ENCODE measurements around the gene ADRB1. TPM values are rescaled to one million over a fixed set of nuclear protein-coding genes. Genes with fewer than 3 reads are reported as not detected.

The ADRB1 gene
- total and polyA plus RNA-seq, 4 donors, result 0.05 to 0.17 (median 0.16) TPM; not detected in 1

DNA sequence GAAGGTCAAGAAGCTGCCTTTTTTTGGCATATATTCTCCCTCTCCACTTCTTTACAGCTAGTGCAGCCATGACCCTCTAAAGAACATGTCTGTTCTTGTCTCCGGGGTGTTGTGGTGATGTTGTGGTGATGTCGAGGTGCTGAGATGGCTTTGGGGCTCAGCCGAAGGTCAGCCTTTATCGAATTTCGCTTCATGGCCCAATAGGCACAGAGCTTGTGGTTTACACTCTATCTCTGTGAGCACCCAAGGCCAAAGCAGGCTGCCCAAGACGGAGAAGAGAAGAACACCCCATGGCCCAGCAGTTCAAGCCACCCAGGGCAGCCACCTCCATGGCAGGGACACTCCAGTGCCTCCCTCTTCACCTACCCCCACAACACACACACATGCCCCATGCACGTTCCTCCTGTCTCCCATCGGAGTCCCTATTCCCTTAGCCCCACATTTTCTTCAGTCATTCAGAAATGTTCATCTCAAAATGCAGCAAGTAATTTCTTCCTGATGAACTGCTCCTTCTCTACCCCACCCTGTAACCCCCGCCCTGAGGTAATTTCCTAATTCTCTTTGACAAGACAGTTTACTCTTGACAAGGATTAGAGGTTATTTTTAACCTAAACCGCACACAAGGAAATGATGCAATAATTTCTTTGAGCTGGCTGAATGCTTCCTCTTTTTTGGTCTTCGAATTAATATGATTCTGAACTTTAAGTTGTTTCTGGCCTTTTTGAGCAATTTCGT is 18.6 kb upstream of the ADRB1 start:
- no peak overlapping the region for H3K9ac ChIP-seq (ENCODE audit: low read depth in 1 of 2, low read length in 2 of 2)
- DNase-seq (ENCODE audit: low spot score), result no peak
- no peak overlapping the region for H3K4me3 ChIP-seq (ENCODE audit: low read depth in 1 of 3, low read length in 3 of 3)
- no peaks in the 10 kb centered on the region for H3K4me1 ChIP-seq (ENCODE audit: control insufficient read depth in 4 of 4, insufficient read depth in 4 of 4, low read length in 3 of 4)
- H3K27me3 ChIP-seq (ENCODE audit: control insufficient read depth in 4 of 4, insufficient read depth in 4 of 4, low read length in 3 of 4), result no peaks in the 10 kb centered on the region
- WGBS, result 74% methylated on average over 12 of the region's 12 CpGs
- no peak overlapping the region for H3K27ac ChIP-seq (ENCODE audit: low read depth in 1 of 2, low read length in 2 of 2)
- TF ChIP-seq RAD21 (IDR thresholded peaks at IDR 0.05), result no peak
- TF ChIP-seq YY1 (IDR thresholded peaks at IDR 0.05), result no peak
- TF ChIP-seq RXRA (IDR thresholded peaks at IDR 0.05), result no peak
- TF ChIP-seq, protein P1, sequence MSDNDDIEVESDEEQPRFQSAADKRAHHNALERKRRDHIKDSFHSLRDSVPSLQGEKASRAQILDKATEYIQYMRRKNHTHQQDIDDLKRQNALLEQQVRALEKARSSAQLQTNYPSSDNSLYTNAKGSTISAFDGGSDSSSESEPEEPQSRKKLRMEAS (IDR thresholded peaks at IDR 0.05), result no peak
- no peak for TF ChIP-seq JUND (IDR thresholded peaks at IDR 0.05)
- H3K9me3 ChIP-seq (ENCODE audit: control insufficient read depth in 4 of 4, low read length in 3 of 4), result no peaks in the 10 kb centered on the region
- no peaks in the 10 kb centered on the region for H3K36me3 ChIP-seq (ENCODE audit: control insufficient read depth in 4 of 4, insufficient read depth in 3 of 4, low read depth in 1 of 4, low read length in 3 of 4)

DNA sequence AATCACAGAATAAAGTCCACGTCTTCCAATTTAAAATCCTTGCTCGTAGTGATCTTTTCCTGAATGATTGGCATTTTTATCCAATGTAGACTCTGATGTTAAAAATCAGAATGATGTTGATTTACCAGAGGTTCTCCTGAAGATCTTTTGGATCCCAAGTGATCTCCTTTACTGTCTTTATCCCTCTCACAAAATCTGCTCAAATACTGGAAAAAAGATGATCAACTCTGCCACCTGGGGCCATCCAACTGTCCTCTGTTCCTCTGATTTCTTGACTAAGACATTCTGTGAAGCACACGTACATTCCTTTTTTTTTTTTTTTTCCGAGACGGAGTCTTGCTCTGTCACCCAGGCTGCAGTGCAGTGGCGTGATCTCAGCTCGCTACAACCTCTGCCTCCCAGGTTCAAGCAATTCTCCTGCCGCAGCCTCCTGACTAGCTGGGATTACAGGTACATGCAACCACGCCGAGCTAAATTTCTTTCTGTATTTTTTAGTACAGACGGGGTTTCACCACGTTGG is 18.0 kb upstream of the ADRB1 start:
- no peak overlapping the region for H3K4me3 ChIP-seq (ENCODE audit: low read depth in 1 of 3, low read length in 3 of 3)
- DNase-seq (ENCODE audit: low spot score), result no peak
- H3K36me3 ChIP-seq (ENCODE audit: control insufficient read depth in 4 of 4, insufficient read depth in 3 of 4, low read depth in 1 of 4, low read length in 3 of 4), result no peaks in the 10 kb centered on the region
- WGBS, result 91% methylated on average over 12 of the region's 12 CpGs
- H3K27ac ChIP-seq (ENCODE audit: low read depth in 1 of 2, low read length in 2 of 2), result no peak overlapping the region
- H3K9ac ChIP-seq (ENCODE audit: low read depth in 1 of 2, low read length in 2 of 2), result no peak overlapping the region
- H3K4me1 ChIP-seq (ENCODE audit: control insufficient read depth in 4 of 4, insufficient read depth in 4 of 4, low read length in 3 of 4), result no peaks in the 10 kb centered on the region
- TF ChIP-seq TAF1 (conservative IDR thresholded peaks at IDR 0.05) (no peak), HNF4A (conservative IDR thresholded peaks at IDR 0.05) (no peak), FOXA2 (IDR thresholded peaks at IDR 0.05) (no peak)
- TF ChIP-seq, protein P2, sequence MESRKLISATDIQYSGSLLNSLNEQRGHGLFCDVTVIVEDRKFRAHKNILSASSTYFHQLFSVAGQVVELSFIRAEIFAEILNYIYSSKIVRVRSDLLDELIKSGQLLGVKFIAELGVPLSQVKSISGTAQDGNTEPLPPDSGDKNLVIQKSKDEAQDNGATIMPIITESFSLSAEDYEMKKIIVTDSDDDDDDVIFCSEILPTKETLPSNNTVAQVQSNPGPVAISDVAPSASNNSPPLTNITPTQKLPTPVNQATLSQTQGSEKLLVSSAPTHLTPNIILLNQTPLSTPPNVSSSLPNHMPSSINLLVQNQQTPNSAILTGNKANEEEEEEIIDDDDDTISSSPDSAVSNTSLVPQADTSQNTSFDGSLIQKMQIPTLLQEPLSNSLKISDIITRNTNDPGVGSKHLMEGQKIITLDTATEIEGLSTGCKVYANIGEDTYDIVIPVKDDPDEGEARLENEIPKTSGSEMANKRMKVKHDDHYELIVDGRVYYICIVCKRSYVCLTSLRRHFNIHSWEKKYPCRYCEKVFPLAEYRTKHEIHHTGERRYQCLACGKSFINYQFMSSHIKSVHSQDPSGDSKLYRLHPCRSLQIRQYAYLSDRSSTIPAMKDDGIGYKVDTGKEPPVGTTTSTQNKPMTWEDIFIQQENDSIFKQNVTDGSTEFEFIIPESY (IDR thresholded peaks at IDR 0.05), result no peak
- no peaks in the 10 kb centered on the region for H3K9me3 ChIP-seq (ENCODE audit: control insufficient read depth in 4 of 4, low read length in 3 of 4)
- H3K27me3 ChIP-seq (ENCODE audit: control insufficient read depth in 4 of 4, insufficient read depth in 4 of 4, low read length in 3 of 4), result no peaks in the 10 kb centered on the region

DNA sequence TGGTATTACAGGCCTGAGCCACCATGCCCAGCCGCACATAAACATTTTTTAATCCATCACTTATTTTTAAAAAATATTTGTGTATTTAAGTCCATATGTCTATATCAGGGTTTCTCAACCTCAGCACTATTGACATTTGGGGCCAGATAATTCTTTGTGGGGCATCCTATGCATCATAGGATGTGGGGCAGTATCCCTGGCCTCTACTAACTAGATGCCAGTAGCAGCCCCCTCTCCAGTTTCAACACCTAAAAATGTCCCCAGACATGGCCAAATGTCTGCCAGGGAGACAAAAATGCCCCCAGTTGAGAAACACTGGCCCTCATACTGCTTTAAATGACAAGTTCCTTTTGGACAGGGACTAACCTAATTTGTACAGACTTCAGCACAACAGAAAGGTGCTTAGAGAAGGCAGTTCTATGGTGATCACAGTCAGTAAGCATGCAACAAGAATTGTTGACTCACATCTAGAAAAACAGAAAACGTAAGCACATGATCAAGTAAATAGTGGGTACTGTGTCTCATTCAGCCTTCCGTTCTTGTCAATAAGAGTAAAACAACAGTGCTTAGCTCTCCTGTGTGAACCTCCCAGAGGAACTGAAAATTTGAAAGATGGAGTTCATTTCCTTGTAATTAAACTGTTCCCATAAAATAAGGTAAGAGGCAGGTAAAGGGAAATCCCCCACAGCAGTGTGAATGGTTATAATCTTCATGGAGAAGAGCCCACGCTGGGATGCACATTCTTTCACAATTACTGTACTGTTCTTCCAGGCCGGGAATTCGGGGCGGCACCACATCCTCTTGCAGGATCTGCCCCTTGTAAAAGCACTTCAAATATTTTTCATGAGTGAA is 17.3 kb upstream of the ADRB1 start:
- Histone ChIP-seq H3K36me3 (ENCODE audit: control insufficient read depth in 4 of 4, insufficient read depth in 3 of 4, low read depth in 1 of 4, low read length in 3 of 4) (no peaks in the 10 kb centered on the region), H3K9me3 (ENCODE audit: control insufficient read depth in 4 of 4, low read length in 3 of 4) (no peaks in the 10 kb centered on the region), H3K27me3 (ENCODE audit: control insufficient read depth in 4 of 4, insufficient read depth in 4 of 4, low read length in 3 of 4) (no peaks in the 10 kb centered on the region), H3K9ac (ENCODE audit: low read depth in 1 of 2, low read length in 2 of 2) (no peak overlapping the region), H3K27ac (ENCODE audit: low read depth in 1 of 2, low read length in 2 of 2) (no peak overlapping the region), H3K4me1 (ENCODE audit: control insufficient read depth in 4 of 4, insufficient read depth in 4 of 4, low read length in 3 of 4) (no peaks in the 10 kb centered on the region), H3K4me3 (ENCODE audit: low read depth in 1 of 3, low read length in 3 of 3) (no peak overlapping the region)
- WGBS, result 86% methylated on average over 7 of the region's 7 CpGs
- no peak for DNase-seq (ENCODE audit: low spot score)
- no peak for TF ChIP-seq NR2F2 (IDR thresholded peaks at IDR 0.05)
- TF ChIP-seq, protein P3, sequence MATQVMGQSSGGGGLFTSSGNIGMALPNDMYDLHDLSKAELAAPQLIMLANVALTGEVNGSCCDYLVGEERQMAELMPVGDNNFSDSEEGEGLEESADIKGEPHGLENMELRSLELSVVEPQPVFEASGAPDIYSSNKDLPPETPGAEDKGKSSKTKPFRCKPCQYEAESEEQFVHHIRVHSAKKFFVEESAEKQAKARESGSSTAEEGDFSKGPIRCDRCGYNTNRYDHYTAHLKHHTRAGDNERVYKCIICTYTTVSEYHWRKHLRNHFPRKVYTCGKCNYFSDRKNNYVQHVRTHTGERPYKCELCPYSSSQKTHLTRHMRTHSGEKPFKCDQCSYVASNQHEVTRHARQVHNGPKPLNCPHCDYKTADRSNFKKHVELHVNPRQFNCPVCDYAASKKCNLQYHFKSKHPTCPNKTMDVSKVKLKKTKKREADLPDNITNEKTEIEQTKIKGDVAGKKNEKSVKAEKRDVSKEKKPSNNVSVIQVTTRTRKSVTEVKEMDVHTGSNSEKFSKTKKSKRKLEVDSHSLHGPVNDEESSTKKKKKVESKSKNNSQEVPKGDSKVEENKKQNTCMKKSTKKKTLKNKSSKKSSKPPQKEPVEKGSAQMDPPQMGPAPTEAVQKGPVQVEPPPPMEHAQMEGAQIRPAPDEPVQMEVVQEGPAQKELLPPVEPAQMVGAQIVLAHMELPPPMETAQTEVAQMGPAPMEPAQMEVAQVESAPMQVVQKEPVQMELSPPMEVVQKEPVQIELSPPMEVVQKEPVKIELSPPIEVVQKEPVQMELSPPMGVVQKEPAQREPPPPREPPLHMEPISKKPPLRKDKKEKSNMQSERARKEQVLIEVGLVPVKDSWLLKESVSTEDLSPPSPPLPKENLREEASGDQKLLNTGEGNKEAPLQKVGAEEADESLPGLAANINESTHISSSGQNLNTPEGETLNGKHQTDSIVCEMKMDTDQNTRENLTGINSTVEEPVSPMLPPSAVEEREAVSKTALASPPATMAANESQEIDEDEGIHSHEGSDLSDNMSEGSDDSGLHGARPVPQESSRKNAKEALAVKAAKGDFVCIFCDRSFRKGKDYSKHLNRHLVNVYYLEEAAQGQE (IDR thresholded peaks at IDR 0.05), result no peak
- TF ChIP-seq, protein P4, sequence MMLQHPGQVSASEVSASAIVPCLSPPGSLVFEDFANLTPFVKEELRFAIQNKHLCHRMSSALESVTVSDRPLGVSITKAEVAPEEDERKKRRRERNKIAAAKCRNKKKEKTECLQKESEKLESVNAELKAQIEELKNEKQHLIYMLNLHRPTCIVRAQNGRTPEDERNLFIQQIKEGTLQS (IDR thresholded peaks at IDR 0.05), result no peak
- no peak for TF ChIP-seq TAF1 (conservative IDR thresholded peaks at IDR 0.05)
- no peak for TF ChIP-seq RXRA (IDR thresholded peaks at IDR 0.05)
- TF ChIP-seq, protein P2 (IDR thresholded peaks at IDR 0.05), result no peak
- TF ChIP-seq YY1 (IDR thresholded peaks at IDR 0.05), result no peak
- TF ChIP-seq, protein P1 (IDR thresholded peaks at IDR 0.05), result no peak
- TF ChIP-seq EGR1 (IDR thresholded peaks at IDR 0.05; ENCODE audit: low read depth in 2 of 2), result no peak
- no peak for TF ChIP-seq RAD21 (IDR thresholded peaks at IDR 0.05)
- TF ChIP-seq FOXA1 (IDR thresholded peaks at IDR 0.05), result no peak
- no peak for TF ChIP-seq HNF4G (IDR thresholded peaks at IDR 0.05)
- TF ChIP-seq FOXA2 (IDR thresholded peaks at IDR 0.05), result no peak
- TF ChIP-seq SP1 (IDR thresholded peaks at IDR 0.05), result no peak
- no peak for TF ChIP-seq JUND (IDR thresholded peaks at IDR 0.05)

Data from liver (tissue), 9 donors.